GM18502 (cell line): Measurements from ENCODE around the gene TECPR2.
"Not testable (repeated sequence)": the region's sequence is repeated elsewhere in the genome, so short reads cannot be mapped to it uniquely, and the experiment has no call there.

Experiments used
- ATAC-seq: cut with Tn5 transposase; IDR thresholded peaks from one replicate; pipeline ENCODE4 v1.9.1; 2021; ENCODE audit warnings: mild to moderate bottlenecking; ENCODE audit not compliant: unreplicated experiment, poor library complexity

The TECPR2 gene

GRCh38 chr14:102538602-102539543 lies 176.1 kb downstream of the TECPR2 start:
- ATAC-seq: no peak

- ATAC-seq: no peak
Observed at GRCh38 chr14:102539544-102540314, 177.0 kb downstream of the TECPR2 start.

- no peak for ATAC-seq
Observed at GRCh38 chr14:102540315-102541028, 177.7 kb downstream of the TECPR2 start.

GRCh38 chr14:102541029-102541491 lies 178.3 kb downstream of the TECPR2 start:
- not testable (repeated sequence) for ATAC-seq

GRCh38 chr14:102541771-102542170 lies 179.0 kb downstream of the TECPR2 start:
- ATAC-seq: no peak

GRCh38 chr14:102544046-102544746 lies 181.5 kb downstream of the TECPR2 start:
- ATAC-seq: no peak

GRCh38 chr14:102544747-102545460 lies 182.2 kb downstream of the TECPR2 start:
- no peak for ATAC-seq

- no peak for ATAC-seq
Observed at GRCh38 chr14:102545461-102546265, 182.9 kb downstream of the TECPR2 start.

GRCh38 chr14:102548616-102549240 lies 186.0 kb downstream of the TECPR2 start:
- no peak for ATAC-seq

GRCh38 chr14:102550927-102551401 lies 188.2 kb downstream of the TECPR2 start:
- not testable (repeated sequence) for ATAC-seq
